ENCODE data around the gene FAAP20. TPM values are rescaled to one million over a fixed set of nuclear protein-coding genes. Genes with fewer than 3 reads are reported as not detected.
"Not testable (repeated sequence)": the region's sequence is repeated elsewhere in the genome, so short reads cannot be mapped to it uniquely, and the experiment has no call there.

The FAAP20 gene
- total RNA-seq, 4 donors from 2014 or later = 42.2 to 82.2 (median 50.2) TPM

- no peaks in the 10 kb centered on the region for H3K4me1 ChIP-seq
- peaks cover 9 to 16% of the 10 kb centered on the region in 2 donors for H3K36me3 ChIP-seq
- H3K27ac ChIP-seq = no peak overlapping the region
- no peaks in the 10 kb centered on the region for H3K27me3 ChIP-seq
- no peak for DNase-seq
- 85 to 90% methylated on average over 19 of the region's 19 CpGs for WGBS, 2 donors
- TF ChIP-seq, protein P1, sequence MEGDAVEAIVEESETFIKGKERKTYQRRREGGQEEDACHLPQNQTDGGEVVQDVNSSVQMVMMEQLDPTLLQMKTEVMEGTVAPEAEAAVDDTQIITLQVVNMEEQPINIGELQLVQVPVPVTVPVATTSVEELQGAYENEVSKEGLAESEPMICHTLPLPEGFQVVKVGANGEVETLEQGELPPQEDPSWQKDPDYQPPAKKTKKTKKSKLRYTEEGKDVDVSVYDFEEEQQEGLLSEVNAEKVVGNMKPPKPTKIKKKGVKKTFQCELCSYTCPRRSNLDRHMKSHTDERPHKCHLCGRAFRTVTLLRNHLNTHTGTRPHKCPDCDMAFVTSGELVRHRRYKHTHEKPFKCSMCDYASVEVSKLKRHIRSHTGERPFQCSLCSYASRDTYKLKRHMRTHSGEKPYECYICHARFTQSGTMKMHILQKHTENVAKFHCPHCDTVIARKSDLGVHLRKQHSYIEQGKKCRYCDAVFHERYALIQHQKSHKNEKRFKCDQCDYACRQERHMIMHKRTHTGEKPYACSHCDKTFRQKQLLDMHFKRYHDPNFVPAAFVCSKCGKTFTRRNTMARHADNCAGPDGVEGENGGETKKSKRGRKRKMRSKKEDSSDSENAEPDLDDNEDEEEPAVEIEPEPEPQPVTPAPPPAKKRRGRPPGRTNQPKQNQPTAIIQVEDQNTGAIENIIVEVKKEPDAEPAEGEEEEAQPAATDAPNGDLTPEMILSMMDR (IDR thresholded peaks at IDR 0.05) = no peak
- TF ChIP-seq POLR2A (IDR thresholded peaks at IDR 0.05) = no peak
- no peaks in the 10 kb centered on the region for H3K9me3 ChIP-seq
- intact Hi-C loops (cut with DNase I) = no loop called here
- no peak overlapping the region for H3K4me3 ChIP-seq (replicated peaks in 1 of 3)
Measured at GRCh38 chr1:2150801-2151200, 43.8 kb downstream of the FAAP20 start.

DNA sequence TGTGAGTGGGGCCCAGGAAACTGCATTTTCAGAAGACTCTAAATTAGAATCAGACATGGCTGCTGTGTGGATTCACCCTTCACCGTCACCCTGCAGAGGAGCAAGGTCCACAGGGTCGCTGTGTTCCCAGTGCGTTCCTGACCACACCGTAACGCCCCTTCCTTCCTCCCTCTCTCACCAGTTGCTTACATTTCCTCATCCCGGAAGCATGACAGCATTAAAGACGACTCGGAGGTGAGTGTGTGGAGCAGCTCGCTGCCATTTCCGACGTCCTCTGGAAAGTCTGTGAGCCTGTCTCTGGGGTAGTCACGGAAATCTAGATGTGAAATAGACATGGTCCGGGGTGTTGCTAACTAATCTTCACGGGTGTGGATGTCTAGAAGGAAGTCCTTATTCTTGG is 45.9 kb downstream of the FAAP20 start:
- H3K36me3 ChIP-seq = peaks cover 9 to 18% of the 10 kb centered on the region in 2 donors
- no peaks in the 10 kb centered on the region for H3K27me3 ChIP-seq
- DNase-seq = no peak
- TF ChIP-seq POLR2A (IDR thresholded peaks at IDR 0.05) = no peak
- TF ChIP-seq, protein P1 (IDR thresholded peaks at IDR 0.05) = no peak
- no peaks in the 10 kb centered on the region for H3K4me1 ChIP-seq
- H3K9me3 ChIP-seq = no peaks in the 10 kb centered on the region
- no peak overlapping the region for H3K4me3 ChIP-seq (replicated peaks in 1 of 3)
- no peak overlapping the region for H3K27ac ChIP-seq
- intact Hi-C loops (cut with DNase I) = no loop called here
- 75 to 83% methylated on average over 14 of the region's 14 CpGs for WGBS, 2 donors

DNA sequence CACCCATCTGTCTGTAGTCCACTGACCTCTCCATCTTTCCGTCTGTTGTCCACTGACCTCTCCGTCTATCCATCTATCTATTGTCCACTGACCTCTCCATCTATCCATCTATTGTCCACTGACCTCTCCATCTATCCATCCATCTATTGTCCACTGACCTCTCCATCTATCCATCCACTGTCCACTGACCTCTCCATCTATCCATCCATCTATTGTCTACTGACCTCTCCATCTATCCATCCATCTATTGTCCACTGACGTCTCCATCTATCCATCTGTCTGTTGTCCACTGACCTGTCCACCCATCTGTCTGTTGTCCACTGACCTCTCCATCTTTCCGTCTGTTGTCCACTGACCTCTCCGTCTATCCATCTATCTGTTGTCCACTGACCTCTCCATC is 46.7 kb downstream of the FAAP20 start:
- H3K4me3 ChIP-seq (replicated peaks in 1 of 3) = not testable (repeated sequence)

GRCh38 chr1:2146836-2147517 is 47.6 kb downstream of the FAAP20 start:
- Histone ChIP-seq H3K27me3 (no peaks in the 10 kb centered on the region), H3K4me3 (replicated peaks in 1 of 3) (no peak overlapping the region), H3K27ac (no peak overlapping the region), H3K9me3 (no peaks in the 10 kb centered on the region), H3K36me3 (peaks cover 9 to 18% of the 10 kb centered on the region in 2 donors), H3K4me1 (no peaks in the 10 kb centered on the region)
- DNase-seq = no peak
- TF ChIP-seq, protein P1 (IDR thresholded peaks at IDR 0.05) = no peak
- TF ChIP-seq POLR2A (IDR thresholded peaks at IDR 0.05) = no peak
- WGBS, 2 donors = 91 to 96% methylated on average over 11 of the region's 11 CpGs
- intact Hi-C loops (cut with DNase I) = no loop called here

More for the DNA sequence above, 46.7 kb downstream of the FAAP20 start:
- peaks cover 9 to 18% of the 10 kb centered on the region in 2 donors for H3K36me3 ChIP-seq
- DNase-seq; H3K27ac ChIP-seq; H3K4me1 ChIP-seq; H3K27me3 ChIP-seq; H3K9me3 ChIP-seq; intact Hi-C loops (cut with DNase I): not testable (repeated sequence)
- 94 to 95% methylated on average over 5 of the region's 5 CpGs for WGBS, 2 donors

DNA sequence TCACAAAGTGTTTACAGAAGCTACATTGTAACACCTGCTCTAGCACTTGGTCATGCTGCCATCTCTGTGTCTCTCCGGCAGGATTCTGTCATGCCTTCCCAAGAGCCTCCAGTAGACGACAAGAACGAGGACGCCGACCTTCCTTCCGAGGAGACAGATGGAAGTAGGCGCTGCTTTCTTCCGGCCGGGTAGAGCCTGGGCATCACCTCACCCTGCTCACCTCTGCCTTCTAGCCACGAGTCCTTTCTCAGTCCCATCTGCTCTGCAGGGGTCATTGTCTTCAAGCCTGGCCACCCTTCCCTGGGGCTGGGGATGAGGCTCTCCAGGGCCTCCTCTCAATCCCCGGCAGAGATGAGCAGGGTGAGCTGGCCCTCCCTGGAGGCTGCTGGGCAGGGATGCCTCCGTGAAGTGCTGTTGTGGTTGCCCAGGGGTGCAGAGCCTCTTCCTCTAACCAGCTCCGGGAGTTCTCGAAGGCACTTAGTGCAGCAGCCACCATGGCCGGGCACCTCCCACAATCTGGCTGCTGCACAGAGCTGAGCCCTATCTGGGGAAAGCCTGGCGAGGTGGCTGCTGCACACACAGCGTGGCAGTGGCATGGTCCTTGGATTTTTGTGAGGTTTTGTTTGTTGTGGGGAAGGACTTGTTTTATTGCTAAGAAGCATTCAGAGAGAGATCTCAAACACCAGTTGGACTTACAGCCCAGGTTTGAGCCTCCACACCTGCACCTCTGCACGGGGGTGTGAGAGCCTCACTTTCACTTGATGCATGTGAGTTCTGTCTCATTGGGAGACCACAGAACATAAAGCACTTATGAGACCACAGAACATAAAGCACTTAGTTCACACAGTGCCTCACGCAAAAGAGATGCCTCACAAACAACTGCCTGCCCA is 48.4 kb downstream of the FAAP20 start:
- H3K4me1 ChIP-seq = no peaks in the 10 kb centered on the region
- 90 to 92% methylated on average over 12 to 15 of the region's 19 CpGs for WGBS, 2 donors
- no peak overlapping the region for H3K27ac ChIP-seq
- intact Hi-C loops (cut with DNase I) = no loop called here
- no peak for DNase-seq
- H3K27me3 ChIP-seq = no peaks in the 10 kb centered on the region
- H3K36me3 ChIP-seq = peaks cover 9 to 17% of the 10 kb centered on the region in 2 donors
- H3K9me3 ChIP-seq = no peaks in the 10 kb centered on the region
- TF ChIP-seq POLR2A (IDR thresholded peaks at IDR 0.05) = no peak
- TF ChIP-seq, protein P1 (IDR thresholded peaks at IDR 0.05) = no peak
- H3K4me3 ChIP-seq (replicated peaks in 1 of 3) = no peak overlapping the region
